ENCODE measurements around the gene NUP153.

DNA sequence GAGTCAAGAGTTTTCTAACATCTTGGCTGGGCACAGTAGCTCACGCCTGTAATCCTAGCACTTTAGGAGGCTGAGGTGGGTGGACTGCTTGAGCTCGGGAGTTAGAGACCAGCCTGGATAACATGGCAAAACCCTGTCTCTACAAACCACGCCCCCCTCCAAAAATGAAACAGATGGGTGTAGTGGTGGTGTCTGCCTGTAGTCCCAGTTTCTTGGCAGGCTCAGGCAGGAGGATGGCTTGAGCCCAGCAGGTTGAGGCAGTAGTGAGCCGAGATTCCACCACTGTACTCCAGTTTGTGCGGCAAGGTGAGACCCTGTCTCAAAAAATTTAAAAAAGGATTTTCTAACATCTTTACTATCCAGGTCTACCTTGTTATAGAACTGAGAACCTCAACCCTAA is 84.6 kb downstream of the NUP153 start:
- no peak for TF ChIP-seq GATA3 (IDR thresholded peaks at IDR 0.05; ENCODE audit: low read depth, low read length)
- TF ChIP-seq GATA2 (IDR thresholded peaks at IDR 0.05; ENCODE audit: low read depth, low read length), result no peak
